PC-3 (cell line): Measurements from ENCODE around the gene DPYSL4. TPM values are rescaled to one million over a fixed set of nuclear protein-coding genes. Genes with fewer than 3 reads are reported as not detected.

Experiments
- ATAC-seq: fragments of 200-7000 bp; cut with Tn5 transposase; 2 replicates; pipeline ENCODE4 v1.9.1; 2020; ENCODE audit warnings: mild to moderate bottlenecking, moderate library complexity
- BruUV-seq: library from RNA; stranded (reverse); fragments of 400-500 nt; replicated peaks from 2 replicates; lab custom pipeline; 2021; lab: Mats Ljungman, UMichigan
- CTCF ChIA-PET: fragments of 300-600 bp; sonication (Branson Sonifier 250); formaldehyde crosslinking; loops from one replicate; lab custom pipeline; 2022; ENCODE audit warnings: antibody characterized with exemption; lab: Charles Lee
- POLR2A ChIA-PET: fragments of 300-600 bp; sonication (Branson Sonifier 250); formaldehyde crosslinking; loops from one replicate; lab custom pipeline; 2022; ENCODE audit warnings: antibody characterized with exemption; ENCODE audit not compliant: unreplicated experiment; lab: Charles Lee
- DNase-seq: peaks from one replicate; pipeline ENCODE4 v3.0.0-alpha.2; 2015
- H2AFZ ChIP-seq: fragments of 300-600 bp; sonication (generic); 2 replicates; pipeline ENCODE4 v1.6.0; 2016; ENCODE audit warnings: antibody characterized with exemption, low read length
- H3F3A ChIP-seq: fragments of 300-600 bp; sonication (generic); one replicate; pipeline ENCODE4 v1.6.0; 2017; ENCODE audit warnings: antibody characterized with exemption, low read length, control low read depth, mild to moderate bottlenecking; ENCODE audit not compliant: unreplicated experiment
- H3K27ac ChIP-seq: fragments of 300-600 bp; sonication (generic); 2 replicates; pipeline ENCODE4 v1.5.1; 2016; ENCODE audit warnings: mild to moderate bottlenecking, low read length
- H3K27me3 ChIP-seq: fragments of 300-600 bp; sonication (generic); 2 replicates; pipeline ENCODE4 v1.6.1; 2016; ENCODE audit warnings: low read length, mixed read lengths
- H3K36me3 ChIP-seq: fragments of 300-600 bp; sonication (generic); 2 replicates; pipeline ENCODE4 v1.6.1; 2016; ENCODE audit warnings: low read depth, mixed run types, low read length, mixed read lengths
- H3K4me1 ChIP-seq: fragments of 300-600 bp; sonication (generic); 2 replicates; pipeline ENCODE4 v1.5.1; 2016; ENCODE audit warnings: low read length; ENCODE audit not compliant: insufficient read depth
- H3K4me2 ChIP-seq: fragments of 300-600 bp; sonication (generic); 2 replicates; pipeline ENCODE4 v1.6.0; 2016; ENCODE audit warnings: low read length
- H3K4me3 ChIP-seq: fragments of 300-600 bp; sonication (generic); 2 replicates; pipeline ENCODE4 v1.5.1; 2016; ENCODE audit warnings: mild to moderate bottlenecking, low read length, mixed read lengths
- H3K79me2 ChIP-seq: fragments of 300-600 bp; sonication (generic); 2 replicates; pipeline ENCODE4 v1.6.1; 2017; ENCODE audit warnings: low read length, mixed read lengths
- H3K9ac ChIP-seq: fragments of 300-600 bp; sonication (generic); 2 replicates; pipeline ENCODE4 v1.6.0; 2016; ENCODE audit warnings: mild to moderate bottlenecking, low read length
- H3K9me2 ChIP-seq: fragments of 300-600 bp; sonication (generic); replicated peaks from 2 replicates; pipeline ENCODE4 v1.6.1; 2016; ENCODE audit warnings: mixed run types, low read length, mixed read lengths
- H3K9me3 ChIP-seq: fragments of 300-600 bp; sonication (generic); 2 replicates; pipeline ENCODE4 v1.6.1; 2016; ENCODE audit warnings: low read length, mixed read lengths
- H4K20me1 ChIP-seq: fragments of 300-600 bp; sonication (generic); 2 replicates; pipeline ENCODE4 v1.6.1; 2016; ENCODE audit warnings: low read length, mixed read lengths
- CTCF ChIP-seq: fragments of 300-600 bp; sonication (generic); conservative IDR thresholded peaks from 2 replicates; pipeline ENCODE4 v1.5.1; 2017; ENCODE audit warnings: antibody characterized with exemption, low read depth, mild to moderate bottlenecking, low read length
- EZH2 ChIP-seq: fragments of 300-600 bp; sonication (generic); IDR thresholded peaks from one replicate; pipeline ENCODE4 v1.6.1; 2017; ENCODE audit warnings: antibody characterized with exemption, mild to moderate bottlenecking, low read length; ENCODE audit not compliant: unreplicated experiment
- EZH2phosphoT487 ChIP-seq: fragments of 300-600 bp; sonication (generic); IDR thresholded peaks from 2 replicates; pipeline ENCODE4 v1.6.1; 2018; ENCODE audit warnings: mild to moderate bottlenecking, antibody characterized with exemption, low read length, borderline replicate concordance
- intact Hi-C: fragments of 100-400 bp; cut with micrococcal nuclease; formaldehyde crosslinking; loops from 2 replicates; pipeline ENCODE4 v1.9.0; 2023
- total RNA-seq: library from RNA; depleted of rRNA; stranded (reverse); fragments of >200 nt; gene quantifications from 2 replicates; pipeline ENCODE4 v1.2.3, GENCODE V29; 2014

Gene DPYSL4
- total RNA-seq, 1 experiment from 2014 or later, result 10.2 TPM

GRCh38 chr10:132150777-132151176 lies 36.0 kb upstream of the DPYSL4 start:
- POLR2A ChIA-PET, result no interaction called here
- Histone ChIP-seq H3K9me3 (no peaks in the 10 kb centered on the region), H3K36me3 (no peaks in the 10 kb centered on the region), H2AFZ (no peak overlapping the region), H3F3A (no peaks in the 10 kb centered on the region), H3K4me1 (no peaks in the 10 kb centered on the region), H3K9me2 (no peaks in the 10 kb centered on the region), H3K4me3 (no peak overlapping the region), H3K4me2 (no peak overlapping the region), H3K27ac (no peak overlapping the region), H4K20me1 (no peaks in the 10 kb centered on the region), H3K9ac (no peak overlapping the region), H3K27me3 (no peaks in the 10 kb centered on the region), H3K79me2 (no peaks in the 10 kb centered on the region)
- BruUV-seq, result no TSS peak
- no peak for ATAC-seq
- no peak for DNase-seq
- CTCF ChIA-PET, result no interaction called here
- intact Hi-C loops, result no loop called here
- TF ChIP-seq CTCF, result no peak

- Histone ChIP-seq H3K4me3 (no peak overlapping the region), H3K79me2 (no peaks in the 10 kb centered on the region), H3K27ac (no peak overlapping the region), H3F3A (no peaks in the 10 kb centered on the region), H3K4me2 (no peak overlapping the region), H4K20me1 (no peaks in the 10 kb centered on the region), H3K9ac (no peak overlapping the region), H3K36me3 (no peaks in the 10 kb centered on the region), H3K9me2 (no peaks in the 10 kb centered on the region), H3K27me3 (no peaks in the 10 kb centered on the region), H3K4me1 (no peaks in the 10 kb centered on the region), H2AFZ (no peak overlapping the region), H3K9me3 (no peaks in the 10 kb centered on the region)
- TF ChIP-seq CTCF (no peak), EZH2 (no peak), EZH2phosphoT487 (no peak)
- BruUV-seq, result no TSS peak
- DNase-seq, result no peak
- intact Hi-C loops, result no loop called here
- ChIA-PET CTCF (no interaction called here), POLR2A (no interaction called here)
- ATAC-seq, result no peak
Measured at GRCh38 chr10:132151286-132151950, 35.3 kb upstream of the DPYSL4 start.

GRCh38 chr10:132151951-132152505 lies 34.7 kb upstream of the DPYSL4 start:
- H3K4me2 ChIP-seq, result no peak overlapping the region
- no peaks in the 10 kb centered on the region for H3K9me3 ChIP-seq
- no peaks in the 10 kb centered on the region for H3K4me1 ChIP-seq
- ChIA-PET POLR2A (no interaction called here), CTCF (no interaction called here)
- H3K27me3 ChIP-seq, result no peaks in the 10 kb centered on the region
- ATAC-seq (no peak), DNase-seq (no peak)
- H2AFZ ChIP-seq, result no peak overlapping the region
- no TSS peak for BruUV-seq
- no peak for TF ChIP-seq CTCF
- TF ChIP-seq EZH2, result no peak
- TF ChIP-seq EZH2phosphoT487, result no peak
- no peaks in the 10 kb centered on the region for H4K20me1 ChIP-seq
- no peaks in the 10 kb centered on the region for H3F3A ChIP-seq
- no peaks in the 10 kb centered on the region for H3K79me2 ChIP-seq
- no peak overlapping the region for H3K9ac ChIP-seq
- no peaks in the 10 kb centered on the region for H3K9me2 ChIP-seq
- intact Hi-C loops, result no loop called here
- no peak overlapping the region for H3K4me3 ChIP-seq
- no peaks in the 10 kb centered on the region for H3K36me3 ChIP-seq
- no peak overlapping the region for H3K27ac ChIP-seq
